Measurements from ENCODE around the gene TSC22D3. TPM values are rescaled to one million over a fixed set of nuclear protein-coding genes. Genes with fewer than 3 reads are reported as not detected.
A peak's percentile ranks its signal among the peaks of the same experiment; 100 is the strongest.

The TSC22D3 gene
- total RNA-seq, 2 donors from 2014 or later, result 9.9 to 10.5 TPM

GRCh38 chrX:107738768-107739167 lies 36.8 kb downstream of the TSC22D3 start:
- 80 to 95% methylated on average over 1 to 8 of the region's 8 CpGs for WGBS, 2 experiments (ENCODE audit: insufficient coverage in 1 of 2, insufficient read length in 1 of 2)
- H3K27me3 ChIP-seq (ENCODE audit: control insufficient read depth, insufficient read depth, low read length, poor library complexity, severe bottlenecking), result peaks cover 68% of the 10 kb centered on the region
- Mint-ChIP-seq H3K27me3 (ENCODE audit: insufficient read depth) (peaks cover 87% of the 10 kb centered on the region), H3K4me3 (no peak overlapping the region), H3K36me3 (ENCODE audit: low read depth) (no peaks in the 10 kb centered on the region), H3K9me3 (peaks cover 9% of the 10 kb centered on the region), H3K27ac (no peak overlapping the region), H3K4me1 (peaks cover 29% of the 10 kb centered on the region)
- no peak overlapping the region for H3K4me3 ChIP-seq (ENCODE audit: low read length)
- no peaks in the 10 kb centered on the region for H3K36me3 ChIP-seq (ENCODE audit: control insufficient read depth, insufficient read depth, low read length)
- no peaks in the 10 kb centered on the region for H3K4me1 ChIP-seq (ENCODE audit: control insufficient read depth, insufficient read depth, low read length)
- H3K9me3 ChIP-seq (ENCODE audit: control insufficient read depth, low read length), result no peaks in the 10 kb centered on the region
- DNase-seq, result no peak
- H3K9ac ChIP-seq (ENCODE audit: extremely low read depth, low read length, poor library complexity, severe bottlenecking), result no peak overlapping the region
- no peak overlapping the region for H3K27ac ChIP-seq (ENCODE audit: low read depth, low read length)
- no peak for TF ChIP-seq CTCF (conservative IDR thresholded peaks at IDR 0.05)

GRCh38 chrX:107738272-107738671 lies 37.3 kb downstream of the TSC22D3 start:
- H3K4me1 Mint-ChIP-seq, result peaks cover 29% of the 10 kb centered on the region
- H3K9me3 Mint-ChIP-seq, result peaks cover 9% of the 10 kb centered on the region
- Histone ChIP-seq H3K4me3 (ENCODE audit: low read length) (no peak overlapping the region), H3K4me1 (ENCODE audit: control insufficient read depth, insufficient read depth, low read length) (no peaks in the 10 kb centered on the region), H3K27me3 (ENCODE audit: control insufficient read depth, insufficient read depth, low read length, poor library complexity, severe bottlenecking) (peaks cover 64% of the 10 kb centered on the region), H3K36me3 (ENCODE audit: control insufficient read depth, insufficient read depth, low read length) (no peaks in the 10 kb centered on the region), H3K9ac (ENCODE audit: extremely low read depth, low read length, poor library complexity, severe bottlenecking) (no peak overlapping the region), H3K27ac (ENCODE audit: low read depth, low read length) (no peak overlapping the region), H3K9me3 (ENCODE audit: control insufficient read depth, low read length) (no peaks in the 10 kb centered on the region)
- peak; percentile 17 for TF ChIP-seq CTCF (conservative IDR thresholded peaks at IDR 0.05)
- H3K27ac Mint-ChIP-seq, result no peak overlapping the region
- DNase-seq, result peak; percentile 55
- peaks cover 87% of the 10 kb centered on the region for H3K27me3 Mint-ChIP-seq (ENCODE audit: insufficient read depth)
- no peak overlapping the region for H3K4me3 Mint-ChIP-seq
- no peaks in the 10 kb centered on the region for H3K36me3 Mint-ChIP-seq (ENCODE audit: low read depth)
- 87% methylated on average over 4 of the region's 5 CpGs; no CpG with 5 or more reads in 1 of the 2 experiments for WGBS, 2 experiments (ENCODE audit: insufficient coverage in 1 of 2, insufficient read length in 1 of 2)

GRCh38 chrX:107736781-107737531 lies 38.6 kb downstream of the TSC22D3 start:
- 30% methylated on average over 2 to 7 of the region's 8 CpGs for WGBS, 2 experiments (ENCODE audit: insufficient coverage in 1 of 2, insufficient read length in 1 of 2)
- H3K9me3 ChIP-seq (ENCODE audit: control insufficient read depth, low read length), result no peaks in the 10 kb centered on the region

More at GRCh38 chrX:107736781-107737531, 38.6 kb downstream of the TSC22D3 start:
- peak; percentile 99 for DNase-seq
- H3K36me3 Mint-ChIP-seq (ENCODE audit: low read depth), result no peaks in the 10 kb centered on the region
- peaks cover 11% of the 10 kb centered on the region for H3K9me3 Mint-ChIP-seq
- H3K27me3 ChIP-seq (ENCODE audit: control insufficient read depth, insufficient read depth, low read length, poor library complexity, severe bottlenecking), result peaks cover 51% of the 10 kb centered on the region
- H3K27me3 Mint-ChIP-seq (ENCODE audit: insufficient read depth), result peaks cover 83% of the 10 kb centered on the region
- no peak for TF ChIP-seq CTCF (conservative IDR thresholded peaks at IDR 0.05)
- no peak overlapping the region for H3K4me3 Mint-ChIP-seq
- no peaks in the 10 kb centered on the region for H3K4me1 ChIP-seq (ENCODE audit: control insufficient read depth, insufficient read depth, low read length)
- H3K27ac ChIP-seq (ENCODE audit: low read depth, low read length), result no peak overlapping the region
- H3K9ac ChIP-seq (ENCODE audit: extremely low read depth, low read length, poor library complexity, severe bottlenecking), result no peak overlapping the region
- peak overlapping the region; percentile 77 for H3K27ac Mint-ChIP-seq
- H3K4me3 ChIP-seq (ENCODE audit: low read length), result no peak overlapping the region
- peaks cover 26% of the 10 kb centered on the region for H3K4me1 Mint-ChIP-seq
- H3K36me3 ChIP-seq (ENCODE audit: control insufficient read depth, insufficient read depth, low read length), result no peaks in the 10 kb centered on the region

Measured in endodermal cell (in vitro differentiated cells).